Peyer's patch (tissue), 4 donors: ENCODE results near the gene GPR160.

ENCODE experiments used
- CTCF ChIP-seq, 6 experiments: fragments of 450-650 bp in 4 of 6; fragments of 200-600 bp in 2 of 6; sonication (generic) in 1 of 6; IDR thresholded peaks; one replicate each; pipeline ENCODE4 v1.5.1; 2017 to 2019; ENCODE audit warnings: antibody characterized with exemption in 6 of 6, mild to moderate bottlenecking in 3 of 6, moderate library complexity in 1 of 6
- POLR2A ChIP-seq, 2 donors: fragments of 450-650 bp; IDR thresholded peaks; one replicate each; pipeline ENCODE4 v1.5.1; 2017; ENCODE audit warnings: antibody characterized with exemption in 2 of 2, mild to moderate bottlenecking in 2 of 2, moderate library complexity in 2 of 2

DNA sequence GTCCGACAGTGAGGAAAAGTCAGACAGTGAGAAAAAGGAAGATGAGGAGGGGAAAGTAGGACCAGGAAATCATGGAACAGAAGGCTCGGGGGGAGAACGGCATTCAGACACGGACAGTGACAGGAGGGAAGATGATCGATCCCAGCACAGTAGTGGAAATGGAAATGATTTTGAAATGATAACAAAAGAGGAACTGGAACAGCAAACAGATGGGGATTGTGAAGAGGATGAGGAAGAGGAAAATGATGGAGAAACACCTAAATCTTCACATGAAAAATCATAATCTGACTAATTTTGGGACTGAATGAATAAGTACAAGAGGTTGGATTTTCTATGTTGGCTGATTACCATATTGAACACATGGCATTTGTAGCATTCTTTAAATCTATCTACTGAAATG is 45.0 kb upstream of the GPR160 start:
- TF ChIP-seq CTCF (IDR thresholded peaks at IDR 0.05): no peak
- TF ChIP-seq POLR2A (IDR thresholded peaks at IDR 0.05): no peak
